GM21576 (cell line): ENCODE measurements around the gene ZSCAN4.

ENCODE experiments used
- ATAC-seq: cut with Tn5 transposase; IDR thresholded peaks from one replicate; pipeline ENCODE4 v1.9.1; 2021; ENCODE audit warnings: mild to moderate bottlenecking, moderate library complexity; ENCODE audit not compliant: unreplicated experiment

ZSCAN4 gene

GRCh38 chr19:57668635-57669034 is at the start of gene ZSCAN4:
Gene ZSCAN4 (plus strand): TSS chr19:57668935. CDS start chr19:57676146, 7,211 bp downstream.
- no peak for ATAC-seq

DNA sequence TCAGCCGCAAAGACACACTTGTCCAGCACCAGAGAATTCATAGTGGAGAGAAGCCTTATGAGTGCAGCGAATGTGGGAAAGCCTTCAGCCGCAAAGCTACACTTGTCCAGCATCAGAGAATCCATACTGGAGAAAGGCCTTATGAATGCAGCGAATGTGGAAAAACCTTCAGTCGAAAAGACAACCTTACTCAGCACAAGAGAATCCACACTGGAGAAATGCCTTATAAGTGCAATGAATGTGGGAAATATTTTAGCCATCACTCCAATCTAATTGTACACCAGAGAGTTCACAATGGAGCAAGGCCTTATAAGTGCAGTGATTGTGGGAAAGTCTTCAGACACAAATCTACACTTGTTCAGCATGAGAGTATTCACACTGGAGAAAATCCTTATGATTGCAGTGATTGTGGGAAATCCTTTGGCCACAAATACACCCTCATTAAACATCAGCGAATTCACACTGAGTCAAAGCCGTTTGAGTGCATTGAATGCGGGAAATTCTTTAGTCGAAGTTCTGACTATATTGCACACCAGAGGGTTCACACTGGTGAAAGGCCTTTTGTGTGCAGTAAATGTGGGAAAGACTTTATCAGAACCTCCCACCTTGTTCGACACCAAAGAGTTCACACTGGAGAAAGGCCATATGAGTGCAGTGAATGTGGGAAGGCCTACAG is 47.9 kb upstream of the ZSCAN4 start:
- no peak for ATAC-seq

GRCh38 chr19:57623091-57623490 is 45.6 kb upstream of the ZSCAN4 start:
- no peak for ATAC-seq

GRCh38 chr19:57632987-57633831 is 35.5 kb upstream of the ZSCAN4 start, which contains the start of gene ZNF211:
Gene ZNF211 (plus strand): TSS chr19:57633168. CDS start chr19:57633347, 179 bp downstream.
- peak; percentile 98 for ATAC-seq

DNA sequence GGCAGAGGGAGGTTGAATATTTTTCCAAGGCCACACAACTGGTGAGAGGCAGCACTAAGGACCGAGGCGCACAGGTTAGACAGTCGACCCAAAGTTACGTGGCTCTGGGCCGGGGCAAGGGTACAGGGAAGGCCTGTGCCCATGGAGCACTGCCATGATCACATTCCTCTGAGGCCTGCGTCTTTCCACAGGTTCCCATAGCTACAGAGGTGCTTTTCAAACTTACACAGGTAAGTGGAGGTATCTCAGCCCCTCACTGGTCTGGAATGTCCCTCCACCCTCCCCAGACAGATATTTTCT is 35.0 kb upstream of the ZSCAN4 start:
- ATAC-seq = no peak

DNA sequence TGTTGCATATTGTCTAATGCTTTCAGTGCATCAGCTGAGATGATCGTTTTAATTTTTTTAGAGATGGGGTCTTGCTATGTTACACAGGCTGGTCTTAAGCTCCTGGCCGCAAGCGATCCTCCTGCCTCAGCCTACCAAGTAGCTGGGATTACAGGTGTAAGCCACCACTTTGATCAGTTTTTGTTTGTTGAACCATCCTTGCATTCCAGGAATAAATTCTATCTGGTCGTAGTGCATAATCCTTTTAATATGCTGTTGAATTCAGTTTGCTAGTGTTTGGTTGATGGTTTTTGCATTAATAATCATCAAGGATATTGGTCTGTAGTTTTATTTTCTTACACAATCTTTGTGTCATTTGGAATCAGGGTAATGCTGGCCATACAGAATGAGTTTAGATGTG is 31.4 kb upstream of the ZSCAN4 start:
- no peak for ATAC-seq

DNA sequence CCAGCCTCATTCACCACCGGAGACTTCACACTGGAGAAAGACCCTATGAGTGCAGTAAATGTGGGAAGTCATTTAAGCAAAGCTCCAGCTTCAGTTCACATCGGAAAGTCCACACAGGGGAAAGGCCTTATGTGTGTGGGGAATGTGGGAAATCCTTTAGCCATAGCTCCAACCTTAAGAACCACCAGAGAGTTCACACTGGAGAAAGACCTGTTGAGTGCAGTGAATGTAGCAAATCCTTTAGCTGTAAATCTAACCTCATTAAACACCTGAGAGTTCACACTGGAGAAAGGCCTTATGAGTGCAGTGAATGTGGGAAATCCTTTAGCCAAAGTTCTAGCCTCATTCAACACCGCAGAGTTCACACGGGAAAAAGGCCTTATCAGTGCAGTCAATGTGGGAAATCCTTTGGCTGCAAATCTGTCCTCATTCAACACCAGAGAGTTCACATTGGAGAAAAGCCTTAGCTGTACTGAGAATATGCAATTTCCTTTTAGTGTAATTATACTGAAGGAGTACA is 27.0 kb upstream of the ZSCAN4 start:
- no peak for ATAC-seq

DNA sequence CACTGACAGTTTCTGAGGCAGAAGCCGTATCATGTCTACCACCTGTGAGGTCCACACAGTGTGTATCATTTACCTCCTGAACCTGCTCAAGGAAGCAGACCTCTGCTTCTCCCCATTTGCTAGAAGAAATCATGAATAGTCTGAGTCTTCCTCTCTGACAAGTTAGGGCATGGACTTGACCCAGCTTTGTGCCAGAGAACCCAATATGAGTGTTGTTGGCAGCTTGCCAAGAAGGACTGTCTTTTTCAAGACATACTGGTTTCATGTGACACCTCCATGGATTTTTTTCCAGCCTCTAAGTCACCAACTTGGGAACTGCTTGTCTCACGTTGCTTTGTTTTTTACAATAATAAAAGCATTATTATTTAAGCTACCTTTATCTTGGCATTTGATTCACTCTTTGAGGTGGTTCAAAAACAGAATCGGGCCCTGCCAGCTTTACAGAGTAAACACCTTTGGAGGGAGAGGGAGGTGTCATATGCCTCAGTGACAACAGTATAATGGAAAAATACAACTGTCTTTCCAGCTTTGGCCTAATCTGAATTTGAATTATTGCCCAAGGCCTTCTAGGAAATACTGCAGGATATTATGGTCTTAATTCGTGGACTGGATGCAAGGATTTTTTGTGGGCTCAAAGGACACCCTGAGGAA is 26.2 kb upstream of the ZSCAN4 start:
- no peak for ATAC-seq

DNA sequence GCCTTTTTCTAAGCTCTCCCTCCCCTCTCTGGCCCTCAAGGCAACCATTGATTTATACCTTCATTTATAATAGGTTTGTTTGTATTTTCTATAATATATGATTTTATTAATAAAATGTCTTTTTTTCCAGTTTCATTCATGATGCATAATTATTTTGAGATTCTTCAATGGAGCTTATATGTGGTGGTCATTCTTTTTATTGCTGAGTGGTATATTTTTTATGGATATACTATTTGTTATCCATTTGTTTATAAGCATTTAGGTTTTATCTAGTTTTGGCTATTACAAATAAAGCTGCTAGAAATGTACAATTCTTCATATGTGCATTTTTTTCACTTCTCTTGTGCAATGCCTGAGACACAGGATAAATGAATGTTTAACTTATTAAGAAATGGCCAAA is 25.0 kb upstream of the ZSCAN4 start:
- ATAC-seq = no peak

GRCh38 chr19:57648331-57649003 is 20.3 kb upstream of the ZSCAN4 start:
- no peak for ATAC-seq

GRCh38 chr19:57651654-57651996 is 17.1 kb upstream of the ZSCAN4 start:
- ATAC-seq = no peak

- no peak for ATAC-seq
Measured at GRCh38 chr19:57653689-57654088, 15.0 kb upstream of the ZSCAN4 start.

GRCh38 chr19:57655443-57655842 is 13.3 kb upstream of the ZSCAN4 start:
- ATAC-seq = no peak

DNA sequence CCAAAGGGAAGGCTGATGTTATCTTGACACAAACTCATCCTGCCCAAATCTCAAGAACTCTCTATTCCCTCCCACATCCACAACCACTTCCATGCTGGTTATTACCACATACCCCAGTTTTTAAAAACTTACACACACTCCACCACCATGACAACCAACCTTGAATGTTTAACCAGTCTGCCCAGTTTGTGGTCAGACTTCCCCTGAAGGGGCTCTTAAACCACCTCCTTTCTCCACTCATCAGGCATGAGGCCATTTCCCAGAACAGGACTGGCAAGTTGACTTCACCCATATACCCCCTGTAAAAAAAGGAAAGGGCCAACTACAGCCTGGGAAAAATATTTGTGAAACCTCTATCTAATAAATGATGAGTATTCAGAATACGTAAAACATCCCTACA is 12.4 kb upstream of the ZSCAN4 start:
- ATAC-seq = no peak

- ATAC-seq = no peak
Measured at GRCh38 chr19:57664269-57665127, 4.2 kb upstream of the ZSCAN4 start.

DNA sequence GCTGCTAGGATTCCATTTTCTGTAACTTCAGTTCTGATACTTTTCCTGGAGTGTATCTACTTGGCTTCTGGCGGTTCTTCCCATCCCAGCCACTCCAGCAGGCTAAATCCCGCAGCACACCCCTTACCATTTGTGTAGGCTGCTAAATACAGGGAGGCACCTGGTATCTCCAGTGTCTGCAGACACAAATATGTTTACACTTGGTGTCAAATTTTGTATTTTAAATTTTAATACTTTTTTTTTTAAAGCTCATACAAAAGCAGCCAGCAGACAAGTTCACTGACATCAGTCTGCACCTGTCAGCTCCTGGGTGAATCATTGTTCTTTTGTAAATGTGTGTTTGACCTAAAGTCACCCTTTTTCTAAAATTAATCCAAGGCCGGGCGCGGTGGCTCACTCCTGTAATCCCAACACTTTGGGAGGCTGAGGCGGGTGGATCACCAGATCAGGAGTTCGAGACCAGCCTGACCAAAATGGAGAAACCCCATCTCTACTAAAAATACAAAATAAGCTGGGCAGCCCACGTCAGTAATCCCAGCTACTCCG is 3.4 kb upstream of the ZSCAN4 start:
- ATAC-seq = no peak

DNA sequence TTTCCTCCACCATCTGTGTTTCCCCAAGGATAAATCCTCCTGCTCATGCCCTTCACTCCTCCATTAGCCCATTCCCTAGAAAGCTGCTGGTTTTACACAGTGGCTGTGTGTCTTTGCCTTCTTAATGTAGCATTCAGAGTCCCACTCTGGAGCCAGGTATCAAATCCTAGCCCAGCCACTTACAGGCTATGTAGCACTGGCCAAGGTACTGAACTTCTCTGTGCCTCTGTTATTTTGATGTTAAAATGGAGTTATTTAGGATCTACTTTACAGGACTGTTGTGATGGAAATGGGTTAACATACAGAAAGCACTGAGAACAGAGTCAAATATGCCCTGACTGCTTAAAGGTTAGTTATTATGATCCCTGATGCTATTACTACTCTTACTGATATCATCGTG is 1.5 kb upstream of the ZSCAN4 start:
- ATAC-seq = no peak

GRCh38 chr19:57671124-57671895 is 2.6 kb downstream of the ZSCAN4 start:
- ATAC-seq = no peak

DNA sequence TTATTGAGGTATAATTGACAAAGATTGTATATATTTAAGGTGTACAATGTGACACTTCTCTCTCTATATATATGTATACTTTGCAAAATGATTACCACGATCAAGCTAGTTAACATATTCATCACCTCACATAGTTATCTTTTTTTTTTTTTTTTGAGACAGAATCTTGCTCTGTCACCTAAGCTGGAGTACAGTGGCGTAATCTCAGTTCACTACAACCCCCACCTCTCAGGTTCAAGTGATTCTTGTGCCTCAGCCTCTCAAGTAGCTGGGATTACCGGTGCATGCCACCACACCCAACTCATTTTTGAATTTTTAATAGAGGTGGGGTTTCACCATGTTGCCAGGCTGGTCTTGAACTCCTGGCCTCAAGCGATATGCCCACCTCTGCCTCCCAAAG is 3.7 kb downstream of the ZSCAN4 start:
- no peak for ATAC-seq
